ENCODE results near the gene ZFAND3. TPM values are rescaled to one million over a fixed set of nuclear protein-coding genes. Genes with fewer than 3 reads are reported as not detected.
A peak's percentile ranks its signal among the peaks of the same experiment; 100 is the strongest.

Gene ZFAND3
- polyA plus RNA-seq, 1 donor (not counting 4 experiments of a cell fraction or from before 2014, with no cell fraction given): 19.6 TPM

- peak overlapping the region; percentile 78 for H3K9ac ChIP-seq (ENCODE audit: control insufficient read depth, extremely low read depth, insufficient read depth, low read length)
- dilution Hi-C loops (cut with MboI; ENCODE audit: extremely low pct_ligation_motif_present, low sequenced_read_pairs): no loop called here
These were observed 1.2 kb downstream of the ZFAND3 start for GRCh38 chr6:37820718-37821079.

GRCh38 chr6:37821446-37821845, 1.9 kb downstream of the ZFAND3 start:
- DNase-seq (ENCODE audit: low read depth, low spot score) (no peak), FAIRE-seq (no peak)
- H3K9me1 ChIP-seq (ENCODE audit: control insufficient read depth, extremely low read depth, insufficient read depth, low read length): no peaks in the 10 kb centered on the region
- H2AFZ ChIP-seq (ENCODE audit: control insufficient read depth, low read length): no peak overlapping the region
- TF ChIP-seq EZH2 (IDR thresholded peaks at IDR 0.05; ENCODE audit: low read length): no peak
- TF ChIP-seq CTCF (optimal IDR thresholded peaks at IDR 0.05 in 1 of 3, IDR thresholded peaks at IDR 0.05 in 1 of 3, conservative IDR thresholded peaks at IDR 0.05 in 1 of 3; ENCODE audit: extremely low read depth in 1 of 3, insufficient read depth in 2 of 3, low read length in 3 of 3): no peak
- H3K36me3 ChIP-seq (ENCODE audit: control insufficient read depth in 2 of 2, extremely low read depth in 1 of 2, insufficient read depth in 2 of 2, low read length in 2 of 2): peaks cover 0 to 2% of the 10 kb centered on the region in 2 experiments
- peaks cover 63% of the 10 kb centered on the region for H3K79me2 ChIP-seq (ENCODE audit: control insufficient read depth, insufficient read depth, low read length)
- no peaks in the 10 kb centered on the region for H3K27me3 ChIP-seq (ENCODE audit: control insufficient read depth, extremely low read depth, insufficient read depth, low read length)
- H3K4me2 ChIP-seq (ENCODE audit: control insufficient read depth, extremely low read depth, insufficient read depth, low read depth, low read length): peak overlapping the region; percentile 98
- peak overlapping the region in 2 of 3 experiments; percentile 0 to 93 for H3K4me3 ChIP-seq (ENCODE audit: control insufficient read depth in 2 of 3, extremely low read depth in 1 of 3, insufficient read depth in 2 of 3, low read depth in 1 of 3, low read length in 3 of 3)
- dilution Hi-C loops (cut with MboI; ENCODE audit: extremely low pct_ligation_motif_present, low sequenced_read_pairs): no loop called here
- H3K9ac ChIP-seq (ENCODE audit: control insufficient read depth, extremely low read depth, insufficient read depth, low read length): no peak overlapping the region
- no peaks in the 10 kb centered on the region for H3K9me3 ChIP-seq (ENCODE audit: control insufficient read depth, low read depth, low read length)
- peaks cover 15% of the 10 kb centered on the region for H4K20me1 ChIP-seq (ENCODE audit: control insufficient read depth, extremely low read depth, insufficient read depth, low read length)
- no peak overlapping the region for H3K27ac ChIP-seq (ENCODE audit: control insufficient read depth, insufficient read depth, low read length)
- peaks cover 33% of the 10 kb centered on the region for H3K4me1 ChIP-seq (ENCODE audit: control insufficient read depth, extremely low read depth, insufficient read depth, low read length)

More at GRCh38 chr6:37820718-37821079, 1.2 kb downstream of the ZFAND3 start:
- Histone ChIP-seq H2AFZ (ENCODE audit: control insufficient read depth, low read length) (no peak overlapping the region), H3K4me3 (ENCODE audit: control insufficient read depth in 2 of 3, extremely low read depth in 1 of 3, insufficient read depth in 2 of 3, low read depth in 1 of 3, low read length in 3 of 3) (peak overlapping the region; percentile 90 to 93 (median 92)), H3K36me3 (ENCODE audit: control insufficient read depth in 2 of 2, extremely low read depth in 1 of 2, insufficient read depth in 2 of 2, low read length in 2 of 2) (peaks cover 0 to 2% of the 10 kb centered on the region in 2 experiments), H3K4me2 (ENCODE audit: control insufficient read depth, extremely low read depth, insufficient read depth, low read depth, low read length) (peak overlapping the region; percentile 98), H4K20me1 (ENCODE audit: control insufficient read depth, extremely low read depth, insufficient read depth, low read length) (peaks cover 10% of the 10 kb centered on the region), H3K9me1 (ENCODE audit: control insufficient read depth, extremely low read depth, insufficient read depth, low read length) (no peaks in the 10 kb centered on the region), H3K4me1 (ENCODE audit: control insufficient read depth, extremely low read depth, insufficient read depth, low read length) (peaks cover 33% of the 10 kb centered on the region), H3K27me3 (ENCODE audit: control insufficient read depth, extremely low read depth, insufficient read depth, low read length) (no peaks in the 10 kb centered on the region), H3K9me3 (ENCODE audit: control insufficient read depth, low read depth, low read length) (no peaks in the 10 kb centered on the region), H3K27ac (ENCODE audit: control insufficient read depth, insufficient read depth, low read length) (peak overlapping the region; percentile 86), H3K79me2 (ENCODE audit: control insufficient read depth, insufficient read depth, low read length) (peaks cover 55% of the 10 kb centered on the region)
- FAIRE-seq (no peak), DNase-seq (ENCODE audit: low read depth, low spot score) (no peak)
- TF ChIP-seq CTCF (optimal IDR thresholded peaks at IDR 0.05 in 1 of 3, IDR thresholded peaks at IDR 0.05 in 1 of 3, conservative IDR thresholded peaks at IDR 0.05 in 1 of 3; ENCODE audit: extremely low read depth in 1 of 3, insufficient read depth in 2 of 3, low read length in 3 of 3): no peak
- no peak for TF ChIP-seq EZH2 (IDR thresholded peaks at IDR 0.05; ENCODE audit: low read length)

Measured in keratinocyte (primary cell).